Left ventricle myocardium superior (tissue), 1 donor: ENCODE results near the gene RRP15. TPM values are rescaled to one million over a fixed set of nuclear protein-coding genes. Genes with fewer than 3 reads are reported as not detected.
A peak's percentile ranks its signal among the peaks of the same experiment; 100 is the strongest.
"Not testable (repeated sequence)": the region's sequence is repeated elsewhere in the genome, so short reads cannot be mapped to it uniquely, and the experiment has no call there.

Source experiments
- ATAC-seq: fragments of 200-7000 bp; cut with Tn5 transposase; one replicate; pipeline ENCODE4 v1.9.1; 2020; ENCODE audit warnings: mild to moderate bottlenecking, moderate library complexity
- DNase-seq: peaks from one replicate; pipeline ENCODE4 v3.0.0-alpha.2; 2020
- intact Hi-C: fragments of 100-400 bp; cut with micrococcal nuclease; formaldehyde crosslinking; loops from one replicate; pipeline ENCODE4 v1.11.0; 2022
- total RNA-seq: library from RNA; stranded (reverse); fragmentation: NEBNext Ultra II Directional; extraction: Animal tissue kit (Norgen Biotek cat#: 25700); gene quantifications from one replicate; pipeline ENCODE4 v1.2.1, GENCODE V29; 2021
- donor health status: DM: no; HTN: yes; CAD: no; lungs with severe emphysema.

The RRP15 gene
- total RNA-seq, 1 donor from 2014 or later = 22.6 TPM

DNA sequence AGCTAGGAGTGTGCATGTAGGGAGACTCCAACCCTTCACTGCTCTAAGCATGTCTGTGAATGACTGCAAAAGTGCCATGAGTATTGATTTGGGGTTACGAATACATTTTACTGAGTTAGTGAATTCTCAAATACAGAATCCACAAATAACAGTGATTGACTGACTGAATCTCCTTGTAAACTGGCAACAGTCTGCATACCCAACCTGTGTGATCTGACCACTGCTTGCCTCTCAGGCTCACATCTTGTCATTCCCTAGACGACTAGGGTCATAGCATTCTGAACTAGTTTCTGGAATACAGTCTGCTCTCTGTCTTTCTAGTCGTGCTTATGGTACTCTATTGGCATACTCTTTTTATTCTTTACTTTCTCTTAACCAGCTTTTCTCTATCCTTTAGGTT, 7.4 kb downstream of the RRP15 start:
- DNase-seq (no peak), ATAC-seq (no peak)
- intact Hi-C loops = no loop called here

DNA sequence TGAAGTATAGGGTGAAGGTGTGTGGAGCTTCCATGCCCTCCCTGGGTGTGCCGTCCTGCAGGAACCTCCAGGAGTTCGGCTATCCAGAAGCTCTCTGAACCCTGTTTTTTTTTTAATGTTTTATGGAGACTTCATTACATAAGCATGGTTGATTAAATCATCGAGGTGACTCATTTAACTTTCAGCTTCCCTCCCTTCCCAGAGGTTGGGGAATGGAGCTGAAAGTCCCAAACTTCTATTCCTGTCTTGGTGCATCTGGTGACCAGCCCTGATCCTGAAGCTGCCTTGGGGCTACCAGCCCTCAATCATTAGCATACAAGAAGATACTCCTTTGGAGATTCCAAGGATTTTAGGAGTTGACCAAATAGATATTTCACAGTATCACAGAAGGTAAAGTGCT, 9.5 kb downstream of the RRP15 start:
- DNase-seq (no peak), ATAC-seq (no peak)
- intact Hi-C loops = no loop called here

DNA sequence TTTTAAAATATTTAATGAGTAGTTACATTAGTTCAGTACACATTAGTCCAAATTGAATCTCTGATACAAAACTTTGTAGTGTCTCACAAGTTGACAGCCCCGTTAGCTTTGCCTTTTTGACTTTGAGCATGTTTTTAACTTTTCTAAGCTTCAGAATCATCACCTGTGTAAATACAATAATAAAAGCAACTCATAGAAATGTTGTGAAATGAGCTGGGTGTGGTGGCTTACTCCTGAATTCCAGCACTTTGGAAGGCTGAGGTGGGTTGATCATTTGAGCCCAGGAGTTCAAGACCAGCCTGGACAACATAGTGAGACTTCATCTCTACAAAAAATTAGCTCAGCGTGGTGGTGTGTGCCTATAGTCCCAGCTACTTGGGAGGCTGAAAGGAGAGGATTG, 11.1 kb downstream of the RRP15 start:
- intact Hi-C loops = no loop called here
- DNase-seq = no peak
- ATAC-seq = no peak

DNA sequence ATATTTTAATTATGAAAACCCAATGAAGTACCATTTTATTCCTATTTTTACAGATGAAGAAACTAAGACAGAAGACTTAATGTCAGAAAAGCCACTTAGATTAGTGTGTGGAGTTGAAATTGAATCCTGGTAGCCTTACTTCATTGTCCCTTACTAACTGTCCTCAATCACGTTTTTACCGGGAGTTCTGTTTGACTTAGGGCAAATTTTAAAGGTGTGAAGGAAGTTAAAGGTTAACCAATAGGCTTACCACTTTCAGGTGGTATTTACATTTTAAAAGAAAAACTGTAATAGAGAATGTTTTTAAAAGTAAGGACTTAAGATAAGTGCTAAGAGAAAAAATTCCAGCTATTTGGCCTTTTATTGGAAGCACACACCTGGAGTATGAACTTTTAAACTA, 12.4 kb downstream of the RRP15 start:
- DNase-seq (no peak), ATAC-seq (no peak)
- intact Hi-C loops = no loop called here

DNA sequence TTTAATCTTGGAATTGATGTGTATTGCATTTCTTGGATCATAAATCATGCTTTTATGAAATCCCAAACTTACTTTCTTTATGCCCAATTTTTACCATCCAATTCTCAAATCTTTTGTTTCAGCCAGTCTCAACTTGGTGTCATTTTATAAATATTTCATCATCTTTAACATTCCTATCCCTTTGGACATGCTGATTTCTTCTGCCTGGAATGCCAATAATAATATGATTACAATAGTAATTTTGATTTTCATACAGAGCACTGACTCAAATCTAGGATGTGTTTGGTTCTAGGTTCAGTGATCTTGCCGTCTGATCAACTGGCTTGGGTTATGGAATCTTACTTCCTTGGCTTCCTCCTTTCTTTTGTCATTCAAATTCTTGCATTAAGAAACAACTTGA, 12.8 kb downstream of the RRP15 start:
- no peak for ATAC-seq
- no peak for DNase-seq
- intact Hi-C loops = no loop called here

DNA sequence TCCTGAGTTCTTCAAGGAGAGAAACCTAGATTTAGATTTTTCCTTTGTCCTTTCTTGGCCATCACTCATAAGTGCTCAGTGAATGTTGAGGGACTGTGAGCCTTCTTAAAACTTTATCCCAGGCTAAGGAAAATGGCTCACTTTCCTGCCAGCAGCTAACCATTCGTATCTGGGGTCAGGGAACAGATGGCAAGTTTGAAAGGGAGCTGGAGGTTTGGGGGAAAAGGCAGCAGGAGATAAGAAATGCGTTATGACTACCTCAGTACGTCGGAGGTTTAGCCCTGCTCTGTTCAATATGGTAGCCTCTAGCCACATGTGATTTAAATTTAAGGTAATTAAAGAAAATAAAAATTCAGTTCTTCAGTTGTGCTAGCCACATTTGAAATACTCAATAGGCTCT, 13.3 kb downstream of the RRP15 start:
- ATAC-seq (no peak), DNase-seq (no peak)
- intact Hi-C loops = no loop called here

DNA sequence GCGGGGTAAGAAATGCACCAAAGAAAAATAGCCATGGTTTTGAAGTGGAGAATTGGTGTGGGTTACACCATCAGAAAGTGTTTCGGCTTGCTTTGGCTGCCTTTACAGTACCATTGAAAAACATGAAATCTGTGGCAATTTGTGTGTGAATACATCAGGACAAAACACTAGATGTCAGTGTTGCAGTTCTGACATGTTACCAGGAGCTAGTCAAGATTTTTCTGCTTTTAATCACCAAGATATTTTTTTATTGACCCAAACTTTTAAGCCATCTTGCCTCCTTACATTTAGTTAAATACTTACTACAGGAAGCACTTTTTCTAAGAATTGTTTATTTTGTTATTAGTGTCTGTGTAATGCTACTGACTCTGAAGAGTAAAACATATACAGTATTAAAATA, 14.3 kb downstream of the RRP15 start:
- ATAC-seq (peak; percentile 24), DNase-seq (no peak)
- intact Hi-C loops = no loop called here

DNA sequence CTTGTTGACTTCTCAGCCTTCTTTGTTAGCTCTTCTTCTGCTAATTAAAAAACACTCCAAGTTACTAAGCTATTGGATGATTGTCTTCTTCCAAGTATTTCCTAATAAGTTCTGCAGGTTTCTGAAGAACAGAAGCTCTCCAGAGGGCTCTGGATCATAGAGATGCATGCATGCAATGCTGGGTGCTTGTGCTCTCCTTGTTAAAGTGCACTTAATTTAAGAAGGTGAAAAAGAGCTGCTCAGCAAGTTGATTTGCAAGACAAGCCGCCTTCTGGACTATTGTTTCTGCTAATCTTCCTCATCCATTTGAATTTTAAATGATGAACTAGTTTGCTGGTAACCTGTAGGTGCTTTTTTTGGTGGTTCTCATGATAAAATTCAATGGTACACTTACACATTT, 16.1 kb downstream of the RRP15 start:
- intact Hi-C loops = no loop called here
- DNase-seq (no peak), ATAC-seq (no peak)

DNA sequence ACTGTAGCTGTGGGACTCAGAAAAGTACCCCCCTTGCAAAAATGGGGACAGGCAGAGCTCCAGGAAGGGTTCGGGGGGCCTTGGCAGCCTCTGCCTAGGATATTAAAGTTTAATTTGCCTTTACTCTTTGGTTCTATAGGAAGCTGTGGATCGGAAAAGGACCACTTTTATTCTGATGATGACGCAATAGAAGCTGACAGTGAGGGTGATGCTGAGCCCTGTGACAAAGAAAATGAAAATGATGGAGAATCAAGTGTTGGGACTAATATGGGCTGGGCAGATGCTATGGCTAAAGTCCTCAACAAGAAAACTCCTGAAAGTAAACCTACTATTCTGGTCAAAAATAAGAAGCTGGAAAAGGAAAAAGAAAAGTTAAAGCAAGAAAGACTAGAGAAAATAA, 17.1 kb downstream of the RRP15 start:
- ATAC-seq (no peak), DNase-seq (no peak)
- intact Hi-C loops = no loop called here

DNA sequence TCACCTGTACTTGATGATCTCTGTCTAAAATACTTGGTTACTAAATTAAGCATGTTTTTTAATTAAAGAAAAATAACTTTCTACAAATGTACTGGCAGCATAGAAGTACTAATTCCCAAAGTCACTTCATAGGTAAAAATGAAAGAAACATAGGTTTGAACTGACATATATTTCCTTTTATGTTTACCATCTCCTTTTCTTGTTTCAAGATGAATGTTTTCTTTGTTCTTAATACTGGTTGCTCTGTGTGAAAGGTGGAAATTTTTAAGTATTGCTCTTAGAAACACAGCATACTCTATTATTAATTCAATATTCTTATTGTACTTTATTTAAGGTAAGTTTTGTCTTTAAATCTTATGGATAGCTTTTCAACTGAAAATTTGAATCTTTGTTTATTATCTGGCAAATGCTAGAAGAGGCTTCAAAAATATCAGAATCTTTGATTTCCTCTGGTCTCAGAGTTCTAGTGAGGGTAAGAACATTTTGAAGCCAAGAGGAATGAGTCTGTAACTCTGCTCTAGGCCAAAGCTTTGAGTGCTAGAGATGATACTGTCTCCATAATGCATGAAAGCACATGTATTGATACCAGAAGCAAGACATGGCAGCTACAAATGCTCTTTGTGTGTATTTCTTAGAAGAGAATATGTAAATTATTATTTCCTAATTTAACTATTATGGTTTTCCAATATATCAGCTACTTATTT, 18.2 kb downstream of the RRP15 start:
- no peak for ATAC-seq
- DNase-seq = no peak
- intact Hi-C loops = no loop called here

DNA sequence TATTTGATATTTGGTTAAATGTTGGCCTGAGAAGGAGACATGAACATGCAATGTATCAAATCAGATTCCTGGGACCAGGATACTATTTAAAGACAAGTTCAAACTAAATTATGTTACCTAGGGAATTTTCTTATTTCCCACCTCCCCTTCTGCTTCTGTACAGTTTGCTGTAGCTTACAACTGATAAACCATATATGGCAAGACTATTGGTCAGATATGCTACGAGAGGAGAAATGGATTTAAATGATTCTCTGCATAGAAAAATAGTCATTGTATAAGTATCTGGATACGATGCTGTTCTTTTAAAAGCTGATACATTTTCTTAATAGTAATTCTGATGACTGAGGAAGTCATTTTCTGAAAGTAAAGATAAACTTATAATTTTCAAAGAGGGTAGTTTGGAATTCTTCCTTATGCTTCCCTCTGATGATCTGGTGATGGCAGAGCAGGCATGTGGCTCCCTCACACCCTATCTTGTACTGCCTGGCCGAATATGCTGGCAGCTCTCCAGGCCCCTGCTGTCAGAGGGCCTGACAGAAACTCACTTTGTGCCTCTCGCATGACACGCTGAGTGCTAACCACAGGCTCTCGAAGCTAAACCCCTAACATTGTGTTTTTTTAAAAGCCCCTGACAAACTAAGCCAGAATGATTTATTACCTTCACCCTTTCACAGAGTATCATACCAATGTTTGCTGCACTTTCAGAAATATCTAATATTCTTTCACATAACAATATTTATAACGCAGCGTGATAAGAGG, 19.4 kb downstream of the RRP15 start:
- intact Hi-C loops = no loop called here
- peak; percentile 97 for ATAC-seq
- DNase-seq = peak; percentile 88

DNA sequence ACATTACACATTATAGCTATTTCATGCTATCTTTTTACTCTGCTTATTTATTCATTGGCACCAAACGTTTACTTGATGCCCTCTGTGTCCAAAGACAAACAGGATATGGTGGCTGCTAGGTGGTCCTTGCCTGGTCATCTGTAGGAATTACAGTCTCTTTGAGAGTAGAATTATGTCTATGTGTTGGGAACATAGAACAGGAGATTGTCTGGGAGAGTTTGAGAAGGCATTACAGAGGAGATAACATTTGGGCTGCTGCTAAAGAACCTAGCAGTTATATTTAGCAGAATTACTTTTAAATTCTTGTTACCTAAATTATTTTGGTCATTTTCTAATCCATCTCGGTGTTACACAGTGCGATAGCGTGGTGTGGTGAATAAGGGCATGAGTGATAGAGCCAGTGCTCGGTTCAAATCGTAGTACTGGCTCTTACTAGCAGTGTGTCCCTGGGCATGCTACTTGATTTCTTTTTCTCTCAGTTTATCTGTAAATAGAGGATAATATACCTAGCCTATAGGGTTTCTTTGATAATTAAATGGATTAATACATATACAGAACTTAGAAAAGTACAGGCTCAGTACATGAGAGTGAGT, 20.5 kb downstream of the RRP15 start:
- intact Hi-C loops = no loop called here
- DNase-seq (no peak), ATAC-seq (peak; percentile 75)

DNA sequence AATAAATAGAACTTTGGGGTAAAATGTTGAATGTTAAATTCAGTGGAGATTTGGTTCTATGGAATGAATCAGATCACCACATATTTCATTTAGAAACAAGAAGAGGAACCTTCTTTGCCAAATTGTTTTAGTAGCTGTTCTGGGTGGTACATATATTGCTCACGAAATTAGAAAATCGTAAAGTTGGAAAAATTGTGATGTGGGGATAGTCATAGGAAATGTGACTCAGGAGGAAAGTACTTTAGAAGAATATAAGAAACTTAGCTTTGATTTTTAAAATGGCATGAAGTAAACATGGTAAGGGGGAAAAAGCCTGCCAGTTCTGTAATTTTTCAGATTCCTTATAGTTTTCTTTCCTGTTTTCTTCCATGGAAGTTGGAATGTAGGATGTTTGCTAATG, 27.4 kb downstream of the RRP15 start:
- DNase-seq (no peak), ATAC-seq (no peak)

DNA sequence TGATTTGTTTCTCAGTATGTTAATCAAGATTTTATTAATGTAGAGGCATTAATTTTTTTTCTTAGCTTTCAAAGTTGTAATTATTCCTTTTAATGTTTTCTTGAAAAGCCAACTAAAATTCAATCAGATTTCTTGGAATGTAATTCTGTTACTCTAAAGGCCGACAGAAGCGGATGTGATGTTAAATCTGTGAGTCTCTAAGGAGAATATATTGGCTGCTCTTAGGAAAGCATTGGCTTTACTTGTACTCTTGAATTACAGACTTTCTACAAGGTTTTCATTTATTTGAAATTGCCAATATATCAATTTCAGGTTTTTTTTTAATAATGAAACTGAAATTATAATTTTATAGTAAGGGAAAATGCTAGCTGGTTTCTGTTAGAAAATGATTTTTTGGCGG, 29.2 kb downstream of the RRP15 start:
- intact Hi-C loops = no loop called here
- ATAC-seq (no peak), DNase-seq (no peak)

More for the DNA sequence above, 27.4 kb downstream of the RRP15 start:
- intact Hi-C loops = no loop called here

DNA sequence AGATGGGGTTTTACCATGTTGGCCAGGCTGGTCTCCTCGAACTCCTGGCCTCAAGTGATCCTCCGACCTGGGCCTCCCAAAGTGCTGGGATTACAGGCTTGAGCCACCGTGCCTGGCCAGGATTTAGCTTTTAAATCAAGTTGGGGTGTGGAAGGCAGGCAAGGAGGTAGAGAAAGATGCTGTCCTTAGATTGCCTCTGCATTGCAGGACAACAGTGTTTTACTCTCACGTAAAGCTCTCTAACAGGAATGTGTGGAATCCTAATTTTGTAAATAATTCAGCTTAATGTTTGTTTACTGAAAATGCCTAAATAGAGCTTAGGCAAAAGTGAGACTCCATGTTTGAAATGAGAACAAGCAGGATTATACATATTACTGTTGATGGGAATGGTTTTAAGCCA, 30.5 kb downstream of the RRP15 start:
- no peak for ATAC-seq
- intact Hi-C loops = no loop called here
- DNase-seq = no peak

DNA sequence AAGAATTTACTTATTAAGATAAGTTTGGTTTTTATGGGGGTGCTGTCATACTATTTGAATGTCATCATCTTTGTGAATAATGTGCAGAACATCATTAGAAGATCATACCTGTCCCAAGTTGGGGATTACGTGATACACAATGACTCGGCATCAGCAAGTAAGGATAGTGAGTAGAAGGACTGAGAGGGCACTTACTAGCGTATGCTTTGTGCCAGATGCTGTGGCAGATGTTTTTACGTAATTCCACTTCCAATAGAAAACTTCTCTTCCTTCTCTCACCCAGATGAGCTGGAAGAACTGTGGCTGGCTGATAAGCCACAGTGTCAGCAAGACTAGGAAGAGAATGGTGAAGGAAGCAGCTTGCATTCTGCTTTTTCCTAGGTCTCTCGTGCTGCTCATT, 32.0 kb downstream of the RRP15 start:
- intact Hi-C loops = no loop called here
- DNase-seq = no peak
- ATAC-seq = no peak

DNA sequence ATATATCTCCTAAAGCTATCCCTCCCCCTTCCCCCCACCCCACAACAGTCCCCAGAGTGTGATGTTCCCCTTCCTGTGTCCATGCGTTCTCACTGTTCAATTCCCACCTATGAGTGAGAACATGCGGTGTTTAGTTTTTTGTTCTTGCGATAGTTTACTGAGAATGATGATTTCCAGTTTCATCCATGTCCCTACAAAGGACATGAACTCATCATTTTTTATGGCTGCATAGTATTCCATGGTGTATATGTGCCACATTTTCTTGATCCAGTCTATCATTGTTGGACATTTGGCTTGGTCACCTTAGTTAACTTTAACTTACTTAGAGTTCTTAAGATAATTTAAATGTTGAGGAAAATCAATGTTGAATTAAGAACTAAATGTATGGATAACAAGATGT, 35.1 kb downstream of the RRP15 start:
- intact Hi-C loops, ATAC-seq, DNase-seq: not testable (repeated sequence)

DNA sequence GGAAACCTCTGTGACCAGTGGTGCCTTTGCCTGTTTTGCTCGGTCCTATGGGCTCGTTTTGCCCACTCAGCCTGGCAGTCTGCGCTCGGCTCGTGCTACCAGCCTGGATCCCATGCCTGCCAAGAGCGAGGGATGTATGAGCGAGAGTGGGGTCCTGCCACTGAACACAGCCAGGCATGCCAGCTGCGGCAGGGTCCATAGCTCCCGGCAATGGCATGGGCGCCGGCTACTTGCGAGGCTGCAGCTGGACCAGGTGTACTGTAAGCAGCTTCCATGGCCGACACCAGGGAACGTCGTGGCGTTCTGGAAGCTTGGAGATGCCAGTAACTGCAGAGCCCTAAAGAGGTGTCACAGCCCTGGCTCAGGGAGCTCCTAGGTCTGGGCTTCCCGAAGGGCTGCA, 37.7 kb downstream of the RRP15 start:
- no peak for ATAC-seq
- DNase-seq = no peak
- intact Hi-C loops = no loop called here

DNA sequence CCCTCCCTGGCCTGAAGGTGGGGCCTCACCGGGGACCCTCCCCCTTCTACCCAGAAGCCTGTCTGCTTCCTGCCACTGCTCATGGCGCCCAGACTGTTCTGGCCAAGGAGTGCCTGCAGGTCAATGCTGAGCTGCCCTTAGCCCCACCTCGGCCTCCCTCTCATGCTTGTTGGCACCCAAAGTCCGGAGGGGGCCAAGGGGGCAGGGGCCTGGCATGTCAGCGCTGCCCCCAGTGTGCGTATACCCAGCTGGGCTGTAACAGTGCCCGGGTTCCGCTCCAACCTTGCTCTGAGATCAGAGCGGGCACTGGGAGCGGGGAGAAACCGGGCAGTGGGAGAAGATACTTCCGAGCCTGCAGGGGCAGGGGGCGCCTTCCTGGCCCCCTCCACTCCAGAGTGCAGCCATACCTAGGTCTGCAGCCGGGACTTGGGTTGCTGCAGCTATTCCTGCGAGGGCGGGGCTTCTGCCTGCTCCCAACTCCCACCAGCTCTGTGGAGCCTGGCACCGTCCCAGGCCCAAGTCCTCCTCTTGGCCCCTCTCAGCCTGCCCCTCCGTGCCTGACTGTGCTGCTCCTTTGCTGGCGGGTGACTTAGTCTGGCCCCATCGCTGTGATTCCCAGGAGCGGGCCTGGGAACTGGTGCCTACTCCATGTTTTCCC, 38.6 kb downstream of the RRP15 start:
- intact Hi-C loops = no loop called here
- DNase-seq (no peak), ATAC-seq (no peak)

DNA sequence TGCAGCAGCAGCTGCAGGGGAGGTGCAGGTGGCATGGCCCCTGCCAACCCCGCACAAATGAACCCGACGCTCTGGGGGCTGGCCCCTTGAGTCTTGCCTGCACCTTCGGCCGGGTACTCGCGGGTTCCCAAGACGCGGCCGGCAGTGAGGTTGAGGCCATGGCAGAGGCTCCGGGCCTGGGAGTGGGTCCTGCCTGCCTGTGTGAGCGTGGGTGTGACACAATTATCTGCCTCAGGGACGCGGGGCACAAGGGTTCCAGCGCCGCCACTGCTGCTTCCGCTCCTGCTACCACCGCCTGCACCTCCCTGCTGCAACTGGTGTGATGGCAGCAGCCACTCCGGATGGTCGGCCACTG, 39.1 kb downstream of the RRP15 start:
- DNase-seq = no peak

More for the DNA sequence above, 39.1 kb downstream of the RRP15 start:
- no peak for ATAC-seq
- intact Hi-C loops = no loop called here
